GM23338 (cell line): Measurements from ENCODE around the gene CACNA2D3.

Source experiments
- CREB1 ChIP-seq: fragments of 250-450 bp; sonication (Bioruptor Pico); IDR thresholded peaks from 2 replicates; pipeline ENCODE4 v1.5.0; 2020; ENCODE audit warnings: low read depth, mild to moderate bottlenecking, moderate library complexity
- EZH2 ChIP-seq: fragments of 200-600 bp; sonication (generic); IDR thresholded peaks from one replicate; pipeline ENCODE4 v1.8.0; 2017; ENCODE audit warnings: antibody characterized with exemption, mild to moderate bottlenecking, low read depth; ENCODE audit not compliant: unreplicated experiment
- POLR2AphosphoS5 ChIP-seq: IDR thresholded peaks from 2 replicates; pipeline ENCODE4 v1.6.1; 2016; ENCODE audit warnings: antibody characterized with exemption, low read depth
- STAT1 ChIP-seq: IDR thresholded peaks from one replicate; pipeline ENCODE4 v1.6.1; 2016; ENCODE audit warnings: antibody characterized with exemption; ENCODE audit not compliant: unreplicated experiment
- ZNF114 ChIP-seq: fragments of 250-450 bp; sonication (Bioruptor Pico); IDR thresholded peaks from 2 replicates; pipeline ENCODE4 v1.5.0; 2020; ENCODE audit warnings: mild to moderate bottlenecking, moderate library complexity
- TF ChIP-seq, protein P1 (sequence below): IDR thresholded peaks from one replicate; pipeline ENCODE4 v1.6.1; 2018; ENCODE audit warnings: antibody characterized with exemption; ENCODE audit not compliant: unreplicated experiment
- TF ChIP-seq, protein P2 (sequence below), 2 experiments: fragments of 200-600 bp in 1 of 2; sonication (generic) in 1 of 2; conservative IDR thresholded peaks; 2 replicates each; pipeline versions ENCODE4 v1.5.1 to v1.6.1; 2016 to 2017; ENCODE audit warnings: antibody characterized with exemption in 2 of 2, low read depth in 2 of 2, mild to moderate bottlenecking in 2 of 2, moderate library complexity in 1 of 2

- no peak for TF ChIP-seq EZH2
- TF ChIP-seq, protein P1, sequence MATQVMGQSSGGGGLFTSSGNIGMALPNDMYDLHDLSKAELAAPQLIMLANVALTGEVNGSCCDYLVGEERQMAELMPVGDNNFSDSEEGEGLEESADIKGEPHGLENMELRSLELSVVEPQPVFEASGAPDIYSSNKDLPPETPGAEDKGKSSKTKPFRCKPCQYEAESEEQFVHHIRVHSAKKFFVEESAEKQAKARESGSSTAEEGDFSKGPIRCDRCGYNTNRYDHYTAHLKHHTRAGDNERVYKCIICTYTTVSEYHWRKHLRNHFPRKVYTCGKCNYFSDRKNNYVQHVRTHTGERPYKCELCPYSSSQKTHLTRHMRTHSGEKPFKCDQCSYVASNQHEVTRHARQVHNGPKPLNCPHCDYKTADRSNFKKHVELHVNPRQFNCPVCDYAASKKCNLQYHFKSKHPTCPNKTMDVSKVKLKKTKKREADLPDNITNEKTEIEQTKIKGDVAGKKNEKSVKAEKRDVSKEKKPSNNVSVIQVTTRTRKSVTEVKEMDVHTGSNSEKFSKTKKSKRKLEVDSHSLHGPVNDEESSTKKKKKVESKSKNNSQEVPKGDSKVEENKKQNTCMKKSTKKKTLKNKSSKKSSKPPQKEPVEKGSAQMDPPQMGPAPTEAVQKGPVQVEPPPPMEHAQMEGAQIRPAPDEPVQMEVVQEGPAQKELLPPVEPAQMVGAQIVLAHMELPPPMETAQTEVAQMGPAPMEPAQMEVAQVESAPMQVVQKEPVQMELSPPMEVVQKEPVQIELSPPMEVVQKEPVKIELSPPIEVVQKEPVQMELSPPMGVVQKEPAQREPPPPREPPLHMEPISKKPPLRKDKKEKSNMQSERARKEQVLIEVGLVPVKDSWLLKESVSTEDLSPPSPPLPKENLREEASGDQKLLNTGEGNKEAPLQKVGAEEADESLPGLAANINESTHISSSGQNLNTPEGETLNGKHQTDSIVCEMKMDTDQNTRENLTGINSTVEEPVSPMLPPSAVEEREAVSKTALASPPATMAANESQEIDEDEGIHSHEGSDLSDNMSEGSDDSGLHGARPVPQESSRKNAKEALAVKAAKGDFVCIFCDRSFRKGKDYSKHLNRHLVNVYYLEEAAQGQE, result no peak
- TF ChIP-seq, protein P2, sequence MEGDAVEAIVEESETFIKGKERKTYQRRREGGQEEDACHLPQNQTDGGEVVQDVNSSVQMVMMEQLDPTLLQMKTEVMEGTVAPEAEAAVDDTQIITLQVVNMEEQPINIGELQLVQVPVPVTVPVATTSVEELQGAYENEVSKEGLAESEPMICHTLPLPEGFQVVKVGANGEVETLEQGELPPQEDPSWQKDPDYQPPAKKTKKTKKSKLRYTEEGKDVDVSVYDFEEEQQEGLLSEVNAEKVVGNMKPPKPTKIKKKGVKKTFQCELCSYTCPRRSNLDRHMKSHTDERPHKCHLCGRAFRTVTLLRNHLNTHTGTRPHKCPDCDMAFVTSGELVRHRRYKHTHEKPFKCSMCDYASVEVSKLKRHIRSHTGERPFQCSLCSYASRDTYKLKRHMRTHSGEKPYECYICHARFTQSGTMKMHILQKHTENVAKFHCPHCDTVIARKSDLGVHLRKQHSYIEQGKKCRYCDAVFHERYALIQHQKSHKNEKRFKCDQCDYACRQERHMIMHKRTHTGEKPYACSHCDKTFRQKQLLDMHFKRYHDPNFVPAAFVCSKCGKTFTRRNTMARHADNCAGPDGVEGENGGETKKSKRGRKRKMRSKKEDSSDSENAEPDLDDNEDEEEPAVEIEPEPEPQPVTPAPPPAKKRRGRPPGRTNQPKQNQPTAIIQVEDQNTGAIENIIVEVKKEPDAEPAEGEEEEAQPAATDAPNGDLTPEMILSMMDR (conservative IDR thresholded peaks at IDR 0.05; ENCODE audit: low read depth in 2 of 2), result no peak
- TF ChIP-seq ZNF114 (CRISPR knock-in tag), result no peak
- TF ChIP-seq POLR2AphosphoS5, result no peak
- no peak for TF ChIP-seq CREB1 (CRISPR knock-in tag)
- TF ChIP-seq STAT1, result no peak
Observed at GRCh38 chr3:54764911-54765310, 642.6 kb downstream of the CACNA2D3 start.
